CD4-positive, alpha-beta memory T cell (primary cell): ENCODE measurements around the gene HSPA12A. TPM values are rescaled to one million over a fixed set of nuclear protein-coding genes. Genes with fewer than 3 reads are reported as not detected.

Source experiments
- CTCF ChIA-PET: fragments of 350-600 bp; sonication (Branson Sonifier 250); formaldehyde crosslinking; loops from one replicate; lab custom pipeline; 2021; ENCODE audit warnings: inconsistent platforms; ENCODE audit not compliant: partially characterized antibody; lab: Charles Lee
- POLR2A ChIA-PET: fragments of 350-600 bp; sonication (Branson Sonifier 250); formaldehyde crosslinking; loops from one replicate; lab custom pipeline; 2021; ENCODE audit not compliant: partially characterized antibody; lab: Charles Lee
- DNase-seq, 5 donors: peaks; one replicate each; pipeline versions ENCODE4 v3.0.0 to v3.0.0-alpha.2; 2020 to 2022; ENCODE audit warnings: mixed read lengths in 1 of 5
- H3K27ac ChIP-seq: one replicate; pipeline ENCODE4 v1.7.0; 2013; ENCODE audit warnings: low read depth, low read length
- H3K27me3 ChIP-seq: 2 replicates; pipeline ENCODE4 v1.7.0; 2013; ENCODE audit warnings: mild to moderate bottlenecking, low read length, moderate library complexity; ENCODE audit not compliant: insufficient read depth
- H3K36me3 ChIP-seq: 2 replicates; pipeline ENCODE4 v1.7.0; 2013; ENCODE audit warnings: mild to moderate bottlenecking, low read length, moderate library complexity; ENCODE audit not compliant: insufficient read depth
- H3K4me1 ChIP-seq: 2 replicates; pipeline ENCODE4 v1.7.0; 2013; ENCODE audit warnings: mild to moderate bottlenecking, low read length, moderate library complexity; ENCODE audit not compliant: insufficient read depth
- H3K4me3 ChIP-seq, 2 donors: one replicate each; pipeline ENCODE4 v1.7.0; 2013; ENCODE audit warnings: low read length in 2 of 2, mild to moderate bottlenecking in 1 of 2
- H3K9me3 ChIP-seq, 2 donors: one replicate each; pipeline ENCODE4 v1.7.0; 2013; ENCODE audit warnings: low read length in 2 of 2, control low read depth in 1 of 2; ENCODE audit not compliant: control insufficient read depth in 1 of 2
- H3K27ac Mint-ChIP-seq, 7 donors: one replicate each; pipeline ENCODE4 v1.8.0; 2020 to 2021; ENCODE audit warnings: mixed read lengths in 7 of 7, mild to moderate bottlenecking in 6 of 7, inconsistent platforms in 3 of 7, moderate library complexity in 3 of 7
- H3K27me3 Mint-ChIP-seq, 2 donors: one replicate each; pipeline ENCODE4 v1.8.0; 2020 to 2021; ENCODE audit warnings: mixed read lengths in 2 of 2
- H3K36me3 Mint-ChIP-seq, 2 donors: one replicate each; pipeline ENCODE4 v1.8.0; 2020 to 2021; ENCODE audit warnings: mixed read lengths in 2 of 2, inconsistent platforms in 1 of 2, mild to moderate bottlenecking in 1 of 2
- H3K4me1 Mint-ChIP-seq, 4 donors: one replicate each; pipeline ENCODE4 v1.8.0; 2020 to 2021; ENCODE audit warnings: mixed read lengths in 4 of 4, mild to moderate bottlenecking in 1 of 4
- H3K4me3 Mint-ChIP-seq, 8 donors: one replicate each; pipeline ENCODE4 v1.8.0; 2020 to 2021; ENCODE audit warnings: mixed read lengths in 8 of 8, mild to moderate bottlenecking in 7 of 8, moderate library complexity in 6 of 8, inconsistent platforms in 3 of 8
- H3K9me3 Mint-ChIP-seq, 8 donors: one replicate each; pipeline ENCODE4 v1.8.0; 2020 to 2021; ENCODE audit warnings: mixed read lengths in 8 of 8, mild to moderate bottlenecking in 5 of 8, inconsistent platforms in 3 of 8, moderate library complexity in 1 of 8
- intact Hi-C: fragments of 100-400 bp; cut with micrococcal nuclease; formaldehyde crosslinking; loops from one replicate; pipeline ENCODE4 v1.15.1; 2023
- polyA plus RNA-seq, 2 donors: library from polyadenylated mRNA; unstranded; fragments of 300-500 nt; fragmentation: Illumina TruSeq; gene quantifications; one replicate each; pipeline ENCODE4 v1.2.3, GENCODE V29; 2021
- total RNA-seq, 2 experiments: library from RNA; stranded (reverse); gene quantifications; one replicate each; pipeline ENCODE4 v1.2.3, GENCODE V29; 2021

Gene HSPA12A
- total and polyA plus RNA-seq, 4 experiments from 2014 or later = 0.14 to 0.64 (median 0.36) TPM; not detected in 1

DNA sequence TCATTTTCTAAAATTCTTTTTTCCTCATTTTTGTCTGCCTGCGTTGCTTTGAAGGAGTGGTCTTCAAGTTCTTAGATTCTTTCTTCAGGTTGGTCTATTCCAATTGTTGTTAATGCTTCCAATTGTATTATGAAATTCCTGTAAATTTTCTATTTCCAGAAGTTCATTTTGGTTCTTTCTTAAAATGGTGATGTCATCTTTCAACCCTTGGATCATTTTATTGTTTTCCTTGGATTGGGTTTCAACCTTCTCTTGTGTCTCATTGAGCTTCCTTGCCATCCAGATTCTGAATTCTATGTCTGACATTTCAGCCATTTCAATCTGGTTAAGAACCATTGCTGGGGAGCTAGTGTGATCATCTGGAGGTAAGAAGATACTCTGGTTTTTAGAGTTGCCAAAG is 88.5 kb downstream of the HSPA12A start:
- intact Hi-C loops = no loop called here
- H3K36me3 ChIP-seq = no peaks in the 10 kb centered on the region
- H3K4me1 Mint-ChIP-seq = no peaks in the 10 kb centered on the region
- no peaks in the 10 kb centered on the region for H3K4me1 ChIP-seq
- H3K36me3 Mint-ChIP-seq = no peaks in the 10 kb centered on the region
- no peak overlapping the region for H3K27ac Mint-ChIP-seq
- DNase-seq = no peak
- peaks cover 0 to 9% (median 5%) of the 10 kb centered on the region in 8 donors for H3K9me3 Mint-ChIP-seq
- H3K9me3 ChIP-seq = no peaks in the 10 kb centered on the region
- no peak overlapping the region for H3K4me3 ChIP-seq
- H3K27me3 Mint-ChIP-seq = peaks cover 8 to 9% of the 10 kb centered on the region in 2 donors
- ChIA-PET CTCF (no interaction called here), POLR2A (no interaction called here)
- no peak overlapping the region for H3K4me3 Mint-ChIP-seq
- no peak overlapping the region for H3K27ac ChIP-seq
- H3K27me3 ChIP-seq = no peaks in the 10 kb centered on the region

DNA sequence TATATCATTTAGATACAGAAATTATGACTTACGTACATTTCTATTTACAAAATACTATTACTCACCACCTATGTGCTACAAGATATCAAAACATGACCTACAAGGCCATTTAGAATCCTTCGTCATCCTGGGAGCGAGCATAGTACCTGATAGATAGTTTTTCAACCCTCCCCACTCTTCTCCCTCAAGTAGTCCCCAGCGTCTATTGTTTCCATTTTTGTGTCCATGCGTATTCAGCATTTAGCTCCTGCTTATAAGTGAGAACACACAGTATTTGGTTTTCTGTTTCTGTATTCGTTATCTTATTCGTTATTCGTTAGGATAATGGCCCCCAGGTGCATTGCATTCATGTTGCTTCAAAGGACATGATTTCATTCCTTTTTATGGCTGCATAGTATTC is 93.5 kb downstream of the HSPA12A start:
- Histone ChIP-seq H3K27ac (no peak overlapping the region), H3K4me3 (no peak overlapping the region), H3K4me1 (no peaks in the 10 kb centered on the region), H3K27me3 (no peaks in the 10 kb centered on the region), H3K9me3 (no peaks in the 10 kb centered on the region), H3K36me3 (no peaks in the 10 kb centered on the region)
- intact Hi-C loops = no loop called here
- ChIA-PET CTCF (no interaction called here), POLR2A (no interaction called here)
- H3K27ac Mint-ChIP-seq = no peak overlapping the region
- H3K9me3 Mint-ChIP-seq = peaks cover 0 to 12% (median 5%) of the 10 kb centered on the region in 8 donors
- peaks cover 3 to 6% of the 10 kb centered on the region in 2 donors for H3K27me3 Mint-ChIP-seq
- DNase-seq = no peak
- no peaks in the 10 kb centered on the region for H3K4me1 Mint-ChIP-seq
- H3K4me3 Mint-ChIP-seq = no peak overlapping the region
- H3K36me3 Mint-ChIP-seq = no peaks in the 10 kb centered on the region

DNA sequence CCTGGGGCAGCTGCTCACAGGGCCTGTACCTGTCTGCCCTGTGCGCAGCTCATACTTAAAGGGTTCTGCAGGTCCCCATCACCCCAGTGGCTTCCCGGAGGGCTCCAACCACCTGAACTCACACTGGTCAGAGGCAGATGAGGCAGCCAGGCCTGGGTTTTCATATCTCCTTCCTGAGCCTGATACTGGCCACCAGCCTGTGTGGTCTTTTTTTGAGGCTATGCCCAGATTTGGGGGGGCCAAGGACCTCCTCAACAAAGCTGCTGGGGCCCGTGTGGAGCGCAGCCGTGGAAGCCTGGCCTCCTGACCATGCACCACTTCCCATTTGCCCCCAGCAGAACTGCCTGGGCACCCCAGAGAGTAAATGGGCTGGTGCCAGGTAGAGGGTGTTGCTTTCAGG is 95.9 kb downstream of the HSPA12A start:
- Histone ChIP-seq H3K4me3 (no peak overlapping the region), H3K27me3 (no peaks in the 10 kb centered on the region), H3K27ac (no peak overlapping the region), H3K9me3 (no peaks in the 10 kb centered on the region), H3K4me1 (no peaks in the 10 kb centered on the region), H3K36me3 (no peaks in the 10 kb centered on the region)
- ChIA-PET CTCF (no interaction called here), POLR2A (no interaction called here)
- no peak for DNase-seq
- Mint-ChIP-seq H3K4me3 (no peak overlapping the region), H3K4me1 (no peaks in the 10 kb centered on the region), H3K27ac (no peak overlapping the region), H3K9me3 (peaks cover 0 to 14% (median 5%) of the 10 kb centered on the region in 8 donors), H3K27me3 (peaks cover 4 to 7% of the 10 kb centered on the region in 2 donors), H3K36me3 (no peaks in the 10 kb centered on the region)
- intact Hi-C loops = no loop called here

DNA sequence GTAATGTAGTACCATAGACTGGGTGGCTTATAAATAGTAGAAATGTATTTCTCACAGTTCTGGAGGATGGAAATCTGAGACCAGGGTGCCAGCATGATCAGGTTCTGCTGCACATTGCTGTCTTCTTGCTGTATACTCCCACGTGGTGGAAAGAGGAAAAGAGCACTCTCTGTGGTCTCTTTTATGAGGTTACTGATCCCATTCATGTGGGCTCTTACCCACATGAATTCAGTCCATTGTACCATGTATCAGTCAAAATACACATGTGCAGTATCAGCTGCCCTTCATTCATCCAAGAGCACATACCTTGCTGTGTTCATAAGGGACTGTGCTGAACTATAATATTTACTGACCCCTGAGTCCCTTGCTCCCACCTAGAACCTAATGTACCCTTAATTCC is 104.5 kb downstream of the HSPA12A start:
- Histone ChIP-seq H3K4me3 (no peak overlapping the region), H3K9me3 (no peaks in the 10 kb centered on the region), H3K27me3 (no peaks in the 10 kb centered on the region), H3K36me3 (no peaks in the 10 kb centered on the region), H3K27ac (no peak overlapping the region), H3K4me1 (no peaks in the 10 kb centered on the region)
- POLR2A ChIA-PET = no interaction called here
- Mint-ChIP-seq H3K4me1 (no peaks in the 10 kb centered on the region), H3K4me3 (no peak overlapping the region), H3K9me3 (peaks cover 0 to 6% (median 0%) of the 10 kb centered on the region in 8 donors), H3K27ac (no peak overlapping the region), H3K36me3 (no peaks in the 10 kb centered on the region), H3K27me3 (peaks cover 4 to 5% of the 10 kb centered on the region in 2 donors)
- intact Hi-C loops = no loop called here
- CTCF ChIA-PET = no interaction called here
- DNase-seq = no peak

DNA sequence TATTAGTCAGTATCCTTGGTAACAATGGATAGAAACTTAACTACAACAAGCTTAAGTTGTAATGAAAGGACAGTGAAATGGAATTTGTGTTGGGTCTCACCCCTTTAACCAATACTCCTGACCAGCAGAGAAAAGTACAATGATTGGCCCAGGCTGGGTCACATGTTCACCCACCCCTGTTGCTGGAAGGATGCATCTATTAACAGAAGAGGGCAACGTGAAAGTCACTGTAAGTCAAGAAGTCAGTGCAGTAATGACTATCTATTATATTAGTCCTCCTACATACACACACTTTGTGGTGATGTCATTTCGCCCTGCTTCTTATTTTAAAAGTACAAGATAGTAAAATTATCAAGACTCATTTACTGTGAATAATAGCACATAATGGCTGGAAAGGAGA is 105.4 kb downstream of the HSPA12A start:
- DNase-seq = no peak
- H3K9me3 Mint-ChIP-seq = peaks cover 0 to 6% (median under 1%) of the 10 kb centered on the region in 8 donors
- no peak overlapping the region for H3K4me3 Mint-ChIP-seq
- ChIA-PET POLR2A (no interaction called here), CTCF (no interaction called here)
- intact Hi-C loops = no loop called here
- H3K4me1 ChIP-seq = no peaks in the 10 kb centered on the region
- peaks cover 1 to 4% of the 10 kb centered on the region in 2 donors for H3K27me3 Mint-ChIP-seq
- no peaks in the 10 kb centered on the region for H3K36me3 Mint-ChIP-seq
- no peak overlapping the region for H3K27ac ChIP-seq
- no peaks in the 10 kb centered on the region for H3K4me1 Mint-ChIP-seq
- H3K27ac Mint-ChIP-seq = no peak overlapping the region
- no peaks in the 10 kb centered on the region for H3K9me3 ChIP-seq
- H3K36me3 ChIP-seq = no peaks in the 10 kb centered on the region
- H3K27me3 ChIP-seq = no peaks in the 10 kb centered on the region
- no peak overlapping the region for H3K4me3 ChIP-seq

DNA sequence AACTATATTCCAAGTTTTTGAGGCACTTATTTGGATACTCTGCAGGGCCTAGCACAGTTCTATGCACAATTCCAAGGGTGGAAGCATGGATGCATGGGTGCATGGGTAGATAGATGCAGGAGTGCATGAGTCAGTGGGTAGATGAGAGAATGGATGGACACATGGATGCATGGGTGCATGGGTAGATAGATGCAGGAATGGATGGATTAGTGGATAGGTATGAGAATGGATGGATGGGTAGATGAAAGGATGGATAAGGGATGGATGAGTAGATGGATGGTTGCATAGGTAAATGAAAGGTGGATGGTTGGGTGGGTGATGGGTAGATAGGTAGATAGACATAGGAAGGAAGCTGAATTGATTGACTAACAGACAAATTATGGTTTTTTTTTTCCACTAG is 106.0 kb downstream of the HSPA12A start:
- H3K9me3 Mint-ChIP-seq = peaks cover 0 to 6% (median 1%) of the 10 kb centered on the region in 8 donors
- no peaks in the 10 kb centered on the region for H3K9me3 ChIP-seq
- H3K27me3 Mint-ChIP-seq = peaks cover 1 to 4% of the 10 kb centered on the region in 2 donors
- ChIA-PET CTCF (no interaction called here), POLR2A (no interaction called here)
- H3K27ac ChIP-seq = no peak overlapping the region
- DNase-seq = no peak
- intact Hi-C loops = no loop called here
- no peak overlapping the region for H3K4me3 ChIP-seq
- no peaks in the 10 kb centered on the region for H3K36me3 Mint-ChIP-seq
- no peaks in the 10 kb centered on the region for H3K36me3 ChIP-seq
- no peak overlapping the region for H3K4me3 Mint-ChIP-seq
- no peaks in the 10 kb centered on the region for H3K4me1 Mint-ChIP-seq
- H3K4me1 ChIP-seq = no peaks in the 10 kb centered on the region
- peak overlapping the region in 1 of 7 donors; percentile 10 for H3K27ac Mint-ChIP-seq
- H3K27me3 ChIP-seq = no peaks in the 10 kb centered on the region

DNA sequence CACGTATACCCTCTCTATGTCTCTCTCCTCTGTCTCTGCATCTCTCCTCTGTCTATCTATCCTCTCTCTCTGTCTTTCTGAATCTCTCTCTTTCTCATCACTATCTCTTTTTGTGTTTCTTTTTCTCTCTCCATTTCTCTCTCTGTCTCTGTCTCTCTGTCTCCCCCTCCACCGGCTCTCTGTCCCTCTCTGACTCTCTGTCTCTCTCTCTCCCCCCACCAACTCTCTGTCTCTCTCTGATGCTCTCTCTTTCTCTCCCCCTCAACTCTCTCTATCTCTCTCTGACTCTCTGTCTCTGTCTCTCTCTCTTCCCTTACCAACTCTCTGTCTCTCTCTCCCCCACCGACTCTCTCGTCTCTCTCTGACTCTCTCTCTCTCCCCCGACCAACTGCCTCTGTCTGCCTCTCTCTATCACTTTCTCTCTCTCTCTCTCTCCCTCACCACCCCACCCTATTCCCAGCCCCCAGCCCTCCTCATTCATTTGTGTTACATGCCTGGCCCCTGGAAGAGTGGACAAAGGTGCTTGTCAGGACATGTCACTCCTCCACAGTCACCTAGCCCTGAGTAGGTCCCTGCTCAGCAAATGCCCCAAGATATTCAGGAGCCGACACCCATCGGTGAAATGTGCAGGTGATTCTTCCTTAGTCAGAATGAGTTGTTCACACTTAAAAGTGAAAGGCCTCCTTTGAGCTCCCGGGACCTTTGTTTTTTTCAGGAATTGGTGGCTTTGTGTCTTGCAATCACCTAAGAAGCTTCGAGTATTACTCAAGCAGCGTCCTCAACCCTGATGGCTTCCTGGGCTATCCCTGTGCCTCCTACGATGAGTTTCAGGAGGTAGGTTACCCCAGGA is 108.0 kb downstream of the HSPA12A start:
- H3K4me1 Mint-ChIP-seq = no peaks in the 10 kb centered on the region

More for the DNA sequence above, 108.0 kb downstream of the HSPA12A start:
- peaks cover 2 to 7% of the 10 kb centered on the region in 2 donors for H3K27me3 Mint-ChIP-seq
- Histone ChIP-seq H3K4me3 (no peak overlapping the region), H3K4me1 (no peaks in the 10 kb centered on the region), H3K36me3 (no peaks in the 10 kb centered on the region), H3K27ac (no peak overlapping the region), H3K9me3 (no peaks in the 10 kb centered on the region), H3K27me3 (no peaks in the 10 kb centered on the region)
- H3K36me3 Mint-ChIP-seq = no peaks in the 10 kb centered on the region
- H3K4me3 Mint-ChIP-seq = no peak overlapping the region
- DNase-seq = no peak
- ChIA-PET CTCF (no interaction called here), POLR2A (no interaction called here)
- H3K27ac Mint-ChIP-seq = no peak overlapping the region
- peaks cover 0 to 3% (median 0%) of the 10 kb centered on the region in 8 donors for H3K9me3 Mint-ChIP-seq
- intact Hi-C loops = no loop called here
